Measurements from ENCODE around the gene DPYSL3.

DNA sequence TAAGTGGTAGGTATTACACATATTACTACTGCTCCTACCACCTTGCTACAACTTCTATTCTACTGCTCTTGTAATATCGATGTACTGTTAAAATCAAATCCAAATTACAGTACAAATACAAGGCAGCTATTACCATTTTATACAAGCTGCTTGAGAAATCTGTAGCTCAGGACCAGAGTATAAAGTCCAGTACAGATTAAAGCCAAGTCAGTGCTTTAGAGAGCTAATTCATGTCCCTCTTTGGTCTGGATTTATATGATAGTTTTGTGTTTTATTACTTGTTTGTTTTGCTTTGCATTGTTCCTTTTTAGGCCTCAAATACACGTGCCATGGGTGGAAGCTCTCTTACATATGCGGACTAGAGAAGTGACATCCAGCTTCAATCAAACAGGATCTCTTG, 75.8 kb downstream of the DPYSL3 start:
- no peak for TF ChIP-seq EP300 (IDR thresholded peaks at IDR 0.05)
- TF ChIP-seq, protein P1, sequence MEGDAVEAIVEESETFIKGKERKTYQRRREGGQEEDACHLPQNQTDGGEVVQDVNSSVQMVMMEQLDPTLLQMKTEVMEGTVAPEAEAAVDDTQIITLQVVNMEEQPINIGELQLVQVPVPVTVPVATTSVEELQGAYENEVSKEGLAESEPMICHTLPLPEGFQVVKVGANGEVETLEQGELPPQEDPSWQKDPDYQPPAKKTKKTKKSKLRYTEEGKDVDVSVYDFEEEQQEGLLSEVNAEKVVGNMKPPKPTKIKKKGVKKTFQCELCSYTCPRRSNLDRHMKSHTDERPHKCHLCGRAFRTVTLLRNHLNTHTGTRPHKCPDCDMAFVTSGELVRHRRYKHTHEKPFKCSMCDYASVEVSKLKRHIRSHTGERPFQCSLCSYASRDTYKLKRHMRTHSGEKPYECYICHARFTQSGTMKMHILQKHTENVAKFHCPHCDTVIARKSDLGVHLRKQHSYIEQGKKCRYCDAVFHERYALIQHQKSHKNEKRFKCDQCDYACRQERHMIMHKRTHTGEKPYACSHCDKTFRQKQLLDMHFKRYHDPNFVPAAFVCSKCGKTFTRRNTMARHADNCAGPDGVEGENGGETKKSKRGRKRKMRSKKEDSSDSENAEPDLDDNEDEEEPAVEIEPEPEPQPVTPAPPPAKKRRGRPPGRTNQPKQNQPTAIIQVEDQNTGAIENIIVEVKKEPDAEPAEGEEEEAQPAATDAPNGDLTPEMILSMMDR (IDR thresholded peaks at IDR 0.05): no peak
- no peak for TF ChIP-seq POLR2AphosphoS5 (IDR thresholded peaks at IDR 0.05)

All from gastroesophageal sphincter (tissue), 3 donors.